ENCODE results near the gene PLXNA2.
A peak's percentile ranks its signal among the peaks of the same experiment; 100 is the strongest.

Gene PLXNA2

GRCh38 chr1:208129060-208129459 lies 115.1 kb downstream of the PLXNA2 start:
- no CpG with 5 or more reads among the region's 1 CpG for WGBS, 2 donors (ENCODE audit: extremely low coverage in 2 of 2, insufficient read length in 2 of 2, insufficient replicate concordance in 1 of 2)
- H3K9ac ChIP-seq (ENCODE audit: low read depth, low read length, poor library complexity), result no peak overlapping the region
- no peak overlapping the region for H2AFZ ChIP-seq (ENCODE audit: low read length)
- no peak overlapping the region for H4K8ac ChIP-seq (ENCODE audit: low read depth, low read length)
- no peak overlapping the region for H2AK5ac ChIP-seq (ENCODE audit: low read depth, low read length)
- H3K79me1 ChIP-seq (ENCODE audit: low read depth, low read length), result no peaks in the 10 kb centered on the region
- H3K14ac ChIP-seq (ENCODE audit: low read length), result no peak overlapping the region
- no peak overlapping the region for H3K4me3 ChIP-seq (ENCODE audit: low read length in 2 of 2)
- no peaks in the 10 kb centered on the region for H3K9me3 ChIP-seq (replicated peaks in 1 of 2; ENCODE audit: control insufficient read depth in 2 of 2, insufficient read depth in 1 of 2, low read depth in 1 of 2, low read length in 2 of 2)
- no peak overlapping the region for H3K4me2 ChIP-seq (ENCODE audit: insufficient read depth, low read length, poor library complexity, severe bottlenecking)
- H3K23ac ChIP-seq (ENCODE audit: low read depth, low read length, poor library complexity), result no peak overlapping the region
- no peak overlapping the region for H4K91ac ChIP-seq (ENCODE audit: low read depth, low read length, poor library complexity)
- H3K36me3 ChIP-seq (replicated peaks in 1 of 2; ENCODE audit: control insufficient read depth in 2 of 2, insufficient read depth in 2 of 2, low read length in 2 of 2), result no peaks in the 10 kb centered on the region
- no peak overlapping the region for H2BK12ac ChIP-seq (ENCODE audit: low read length)
- H2BK120ac ChIP-seq (ENCODE audit: low read depth, low read length), result no peak overlapping the region
- no peak overlapping the region for H2BK15ac ChIP-seq (ENCODE audit: low read length)
- no peak overlapping the region for H3K27ac ChIP-seq (replicated peaks; ENCODE audit: low read length)
- no peak for DNase-seq (ENCODE audit: low spot score)
- H3K18ac ChIP-seq (ENCODE audit: low read length), result no peak overlapping the region
- H3K4ac ChIP-seq (ENCODE audit: low read length), result no peak overlapping the region
- H2BK5ac ChIP-seq (ENCODE audit: low read length), result no peak overlapping the region
- peaks cover 5 to 13% of the 10 kb centered on the region in 2 donors for H3K4me1 ChIP-seq (ENCODE audit: control insufficient read depth in 2 of 2, insufficient read depth in 1 of 2, low read depth in 1 of 2, low read length in 2 of 2)
- H3K27me3 ChIP-seq (ENCODE audit: control insufficient read depth in 3 of 3, insufficient read depth in 3 of 3, low read depth in 1 of 3, low read length in 3 of 3), result no peaks in the 10 kb centered on the region

GRCh38 chr1:208127792-208128529 lies 116.2 kb downstream of the PLXNA2 start:
- no peak overlapping the region for H3K4me3 ChIP-seq (ENCODE audit: low read length in 2 of 2)
- H3K4me2 ChIP-seq (ENCODE audit: insufficient read depth, low read length, poor library complexity, severe bottlenecking), result no peak overlapping the region
- no peak overlapping the region for H3K9ac ChIP-seq (ENCODE audit: low read depth, low read length, poor library complexity)
- H2BK12ac ChIP-seq (ENCODE audit: low read length), result no peak overlapping the region
- H3K36me3 ChIP-seq (replicated peaks in 1 of 2; ENCODE audit: control insufficient read depth in 2 of 2, insufficient read depth in 2 of 2, low read length in 2 of 2), result no peaks in the 10 kb centered on the region
- H2AK5ac ChIP-seq (ENCODE audit: low read depth, low read length), result no peak overlapping the region
- peaks cover 5 to 13% of the 10 kb centered on the region in 2 donors for H3K4me1 ChIP-seq (ENCODE audit: control insufficient read depth in 2 of 2, insufficient read depth in 1 of 2, low read depth in 1 of 2, low read length in 2 of 2)
- H3K14ac ChIP-seq (ENCODE audit: low read length), result no peak overlapping the region
- H3K9me3 ChIP-seq (replicated peaks in 1 of 2; ENCODE audit: control insufficient read depth in 2 of 2, insufficient read depth in 1 of 2, low read depth in 1 of 2, low read length in 2 of 2), result no peaks in the 10 kb centered on the region
- peak overlapping the region; percentile 50 for H2AFZ ChIP-seq (ENCODE audit: low read length)
- H3K79me1 ChIP-seq (ENCODE audit: low read depth, low read length), result no peaks in the 10 kb centered on the region
- H2BK120ac ChIP-seq (ENCODE audit: low read depth, low read length), result no peak overlapping the region
- H3K23ac ChIP-seq (ENCODE audit: low read depth, low read length, poor library complexity), result no peak overlapping the region
- no peak overlapping the region for H2BK5ac ChIP-seq (ENCODE audit: low read length)
- H3K4ac ChIP-seq (ENCODE audit: low read length), result no peak overlapping the region
- H3K18ac ChIP-seq (ENCODE audit: low read length), result peak overlapping the region; percentile 9
- H3K27me3 ChIP-seq (ENCODE audit: control insufficient read depth in 3 of 3, insufficient read depth in 3 of 3, low read depth in 1 of 3, low read length in 3 of 3), result no peaks in the 10 kb centered on the region
- WGBS, 2 donors (ENCODE audit: extremely low coverage in 2 of 2, insufficient read length in 2 of 2, insufficient replicate concordance in 1 of 2), result no CpG with 5 or more reads among the region's 10 CpGs
- no peak overlapping the region for H2BK15ac ChIP-seq (ENCODE audit: low read length)
- no peak overlapping the region for H4K8ac ChIP-seq (ENCODE audit: low read depth, low read length)
- H3K27ac ChIP-seq (replicated peaks; ENCODE audit: low read length), result no peak overlapping the region
- H4K91ac ChIP-seq (ENCODE audit: low read depth, low read length, poor library complexity), result no peak overlapping the region
- no peak for DNase-seq (ENCODE audit: low spot score)

GRCh38 chr1:208127284-208127683 lies 116.9 kb downstream of the PLXNA2 start:
- no peak overlapping the region for H3K27ac ChIP-seq (replicated peaks; ENCODE audit: low read length)
- H3K4me2 ChIP-seq (ENCODE audit: insufficient read depth, low read length, poor library complexity, severe bottlenecking), result no peak overlapping the region
- no peak overlapping the region for H3K23ac ChIP-seq (ENCODE audit: low read depth, low read length, poor library complexity)
- no peak overlapping the region for H2BK12ac ChIP-seq (ENCODE audit: low read length)
- no peaks in the 10 kb centered on the region for H3K36me3 ChIP-seq (replicated peaks in 1 of 2; ENCODE audit: control insufficient read depth in 2 of 2, insufficient read depth in 2 of 2, low read length in 2 of 2)
- H2AK5ac ChIP-seq (ENCODE audit: low read depth, low read length), result no peak overlapping the region
- H4K91ac ChIP-seq (ENCODE audit: low read depth, low read length, poor library complexity), result no peak overlapping the region
- H2BK5ac ChIP-seq (ENCODE audit: low read length), result no peak overlapping the region
- no peak overlapping the region for H3K18ac ChIP-seq (ENCODE audit: low read length)
- no peaks in the 10 kb centered on the region for H3K27me3 ChIP-seq (ENCODE audit: control insufficient read depth in 3 of 3, insufficient read depth in 3 of 3, low read depth in 1 of 3, low read length in 3 of 3)
- H2AFZ ChIP-seq (ENCODE audit: low read length), result no peak overlapping the region
- no peak for DNase-seq (ENCODE audit: low spot score)
- no peaks in the 10 kb centered on the region for H3K79me1 ChIP-seq (ENCODE audit: low read depth, low read length)
- no peaks in the 10 kb centered on the region for H3K9me3 ChIP-seq (replicated peaks in 1 of 2; ENCODE audit: control insufficient read depth in 2 of 2, insufficient read depth in 1 of 2, low read depth in 1 of 2, low read length in 2 of 2)
- no peak overlapping the region for H2BK15ac ChIP-seq (ENCODE audit: low read length)
- H4K8ac ChIP-seq (ENCODE audit: low read depth, low read length), result no peak overlapping the region
- H3K9ac ChIP-seq (ENCODE audit: low read depth, low read length, poor library complexity), result no peak overlapping the region
- H3K4me3 ChIP-seq (ENCODE audit: low read length in 2 of 2), result no peak overlapping the region
- H3K4me1 ChIP-seq (ENCODE audit: control insufficient read depth in 2 of 2, insufficient read depth in 1 of 2, low read depth in 1 of 2, low read length in 2 of 2), result peaks cover 5 to 13% of the 10 kb centered on the region in 2 donors
- WGBS, 2 donors (ENCODE audit: extremely low coverage in 2 of 2, insufficient read length in 2 of 2, insufficient replicate concordance in 1 of 2), result no CpG with 5 or more reads among the region's 2 CpGs
- no peak overlapping the region for H2BK120ac ChIP-seq (ENCODE audit: low read depth, low read length)
- no peak overlapping the region for H3K14ac ChIP-seq (ENCODE audit: low read length)
- H3K4ac ChIP-seq (ENCODE audit: low read length), result no peak overlapping the region

GRCh38 chr1:208126108-208126507 lies 118.1 kb downstream of the PLXNA2 start:
- Histone ChIP-seq H3K9ac (ENCODE audit: low read depth, low read length, poor library complexity) (no peak overlapping the region), H3K27me3 (ENCODE audit: control insufficient read depth in 3 of 3, insufficient read depth in 3 of 3, low read depth in 1 of 3, low read length in 3 of 3) (no peaks in the 10 kb centered on the region), H4K8ac (ENCODE audit: low read depth, low read length) (no peak overlapping the region), H3K18ac (ENCODE audit: low read length) (no peak overlapping the region), H2AK5ac (ENCODE audit: low read depth, low read length) (no peak overlapping the region), H2AFZ (ENCODE audit: low read length) (no peak overlapping the region), H4K91ac (ENCODE audit: low read depth, low read length, poor library complexity) (no peak overlapping the region), H3K4ac (ENCODE audit: low read length) (no peak overlapping the region), H3K36me3 (replicated peaks in 1 of 2; ENCODE audit: control insufficient read depth in 2 of 2, insufficient read depth in 2 of 2, low read length in 2 of 2) (peaks cover 0 to 2% of the 10 kb centered on the region in 2 donors), H3K9me3 (replicated peaks in 1 of 2; ENCODE audit: control insufficient read depth in 2 of 2, insufficient read depth in 1 of 2, low read depth in 1 of 2, low read length in 2 of 2) (peaks cover 0 to 2% of the 10 kb centered on the region in 2 donors), H3K4me1 (ENCODE audit: control insufficient read depth in 2 of 2, insufficient read depth in 1 of 2, low read depth in 1 of 2, low read length in 2 of 2) (peaks cover 5 to 8% of the 10 kb centered on the region in 2 donors), H2BK120ac (ENCODE audit: low read depth, low read length) (no peak overlapping the region), H2BK5ac (ENCODE audit: low read length) (no peak overlapping the region), H2BK12ac (ENCODE audit: low read length) (no peak overlapping the region), H3K27ac (replicated peaks; ENCODE audit: low read length) (no peak overlapping the region), H2BK15ac (ENCODE audit: low read length) (no peak overlapping the region), H3K14ac (ENCODE audit: low read length) (no peak overlapping the region), H3K4me3 (ENCODE audit: low read length in 2 of 2) (no peak overlapping the region), H3K23ac (ENCODE audit: low read depth, low read length, poor library complexity) (no peak overlapping the region), H3K79me1 (ENCODE audit: low read depth, low read length) (no peaks in the 10 kb centered on the region), H3K4me2 (ENCODE audit: insufficient read depth, low read length, poor library complexity, severe bottlenecking) (no peak overlapping the region)
- no CpG with 5 or more reads among the region's 2 CpGs for WGBS, 2 donors (ENCODE audit: extremely low coverage in 2 of 2, insufficient read length in 2 of 2, insufficient replicate concordance in 1 of 2)
- no peak for DNase-seq (ENCODE audit: low spot score)

All from neuronal stem cell (in vitro differentiated cells).